B cell (primary cell): ENCODE data around the gene PIP4K2A. TPM values are rescaled to one million over a fixed set of nuclear protein-coding genes. Genes with fewer than 3 reads are reported as not detected.

Experiments used
- ATAC-seq: fragments of 200-7000 bp; cut with Tn5 transposase; one replicate; pipeline ENCODE4 v1.10.0; 2021; ENCODE audit warnings: low read depth, mild to moderate bottlenecking, moderate number of reproducible peaks, moderate library complexity
- CTCF ChIA-PET: fragments of 350-600 bp; sonication (Branson Sonifier 250); formaldehyde crosslinking; loops from one replicate; lab custom pipeline; 2021; ENCODE audit warnings: antibody characterized with exemption, inconsistent platforms; lab: Charles Lee
- POLR2A ChIA-PET: fragments of 350-600 bp; sonication (Branson Sonifier 250); formaldehyde crosslinking; loops from one replicate; lab custom pipeline; 2021; ENCODE audit warnings: antibody characterized with exemption; lab: Charles Lee
- DNase-seq: peaks from one replicate; pipeline ENCODE4 v3.0.0; 2013
- H2AFZ ChIP-seq: 2 replicates; pipeline ENCODE4 v1.6.1; 2012; ENCODE audit warnings: mild to moderate bottlenecking, low read depth, low read length; ENCODE audit not compliant: insufficient read depth, poor library complexity, severe bottlenecking
- H3K27ac ChIP-seq, 2 donors: 1 replicate in 1 of 2; 2 replicates in 1 of 2; pipeline ENCODE4 v1.5.1; 2012 to 2013; ENCODE audit warnings: low read length in 2 of 2, mild to moderate bottlenecking in 2 of 2, moderate library complexity in 1 of 2
- H3K27me3 ChIP-seq, 4 experiments: fragments of 200-600 bp in 1 of 4; sonication (generic) in 1 of 4; replicated peaks in 1 of 4; 1 replicate in 2 of 4; 2 replicates in 2 of 4; pipeline versions ENCODE4 v1.6.1 to v1.7.0; 2013 to 2016; ENCODE audit warnings: low read length in 3 of 4, mild to moderate bottlenecking in 2 of 4, mixed read lengths in 1 of 4, moderate library complexity in 1 of 4; ENCODE audit not compliant: insufficient read depth in 4 of 4, control insufficient read depth in 3 of 4; ENCODE audit errors: control extremely low read depth in 1 of 4
- H3K36me3 ChIP-seq, 2 experiments: replicated peaks in 1 of 2; 1 replicate in 1 of 2; 2 replicates in 1 of 2; pipeline versions ENCODE4 v1.6.1 to v1.7.1; 2013; ENCODE audit warnings: low read length in 1 of 2; ENCODE audit not compliant: insufficient read depth in 2 of 2, control insufficient read depth in 1 of 2; ENCODE audit errors: control extremely low read depth in 1 of 2, extremely low read depth in 1 of 2
- H3K4me1 ChIP-seq, 2 donors: fragments of 200-600 bp in 1 of 2; sonication (generic) in 1 of 2; 1 replicate in 1 of 2; 2 replicates in 1 of 2; pipeline versions ENCODE4 v1.5.1 to v1.6.1; 2013 to 2017; ENCODE audit warnings: low read length in 2 of 2; ENCODE audit not compliant: control insufficient read depth in 2 of 2, insufficient read depth in 2 of 2
- H3K4me2 ChIP-seq: replicated peaks from 2 replicates; pipeline ENCODE3; 2012; ENCODE audit warnings: mild to moderate bottlenecking, low read depth, low read length; ENCODE audit not compliant: poor library complexity, severe bottlenecking
- H3K4me3 ChIP-seq, 5 experiments: fragments of 200-600 bp in 1 of 5; sonication (generic) in 1 of 5; 1 replicate in 3 of 5; 2 replicates in 2 of 5; pipeline versions ENCODE4 v1.5.1 to v1.7.0; 2011 to 2016; ENCODE audit warnings: low read length in 4 of 5, mild to moderate bottlenecking in 4 of 5, low read depth in 2 of 5, control low read depth in 1 of 5, moderate library complexity in 1 of 5; ENCODE audit not compliant: insufficient read depth in 1 of 5; ENCODE audit errors: control extremely low read depth in 1 of 5, extremely low read depth in 1 of 5
- H3K79me2 ChIP-seq: fragments of 200-600 bp; sonication (generic); one replicate; pipeline ENCODE4 v1.6.0; 2016; ENCODE audit warnings: low read length; ENCODE audit not compliant: control insufficient read depth, insufficient read depth
- H3K9ac ChIP-seq: fragments of 200-600 bp; sonication (generic); 2 replicates; pipeline ENCODE4 v1.6.1; 2017; ENCODE audit warnings: mild to moderate bottlenecking, low read length, moderate library complexity
- H3K9me3 ChIP-seq, 3 donors: one replicate each; pipeline versions ENCODE4 v1.6.1 to v1.7.1; 2013; ENCODE audit warnings: low read length in 2 of 3; ENCODE audit not compliant: control insufficient read depth in 2 of 3, insufficient read depth in 1 of 3; ENCODE audit errors: control extremely low read depth in 1 of 3
- H4K20me1 ChIP-seq: 2 replicates; pipeline ENCODE4 v1.6.0; 2012; ENCODE audit warnings: mild to moderate bottlenecking, low read length; ENCODE audit not compliant: insufficient read depth, control insufficient read depth, poor library complexity, severe bottlenecking
- H3K27ac Mint-ChIP-seq: one replicate; pipeline ENCODE4 v1.8.0; 2021; ENCODE audit warnings: mixed read lengths
- H3K27me3 Mint-ChIP-seq: one replicate; pipeline ENCODE4 v1.8.0; 2021; ENCODE audit warnings: mixed read lengths
- H3K4me1 Mint-ChIP-seq: one replicate; pipeline ENCODE4 v1.8.0; 2021; ENCODE audit warnings: mixed read lengths
- H3K4me3 Mint-ChIP-seq: one replicate; pipeline ENCODE4 v1.8.0; 2021; ENCODE audit warnings: mixed read lengths
- H3K9me3 Mint-ChIP-seq: one replicate; pipeline ENCODE4 v1.8.0; 2022; ENCODE audit warnings: mixed read lengths; ENCODE audit not compliant: insufficient read depth
- EZH2 ChIP-seq: IDR thresholded peaks from 2 replicates; pipeline ENCODE4 v1.6.1; 2012; ENCODE audit warnings: borderline replicate concordance, low read depth, mild to moderate bottlenecking, moderate library complexity, low read length; ENCODE audit not compliant: insufficient read depth, poor library complexity, severe bottlenecking
- WGBS: methylation state at CpG from one replicate; pipeline ENCODE4 v1.1.5; 2013; ENCODE audit warnings: missing lambda C conversion rate; ENCODE audit not compliant: insufficient coverage; 5-methylcytosine and 5-hydroxymethylcytosine counted together
- intact Hi-C: fragments of 100-400 bp; cut with micrococcal nuclease; formaldehyde crosslinking; loops from one replicate; pipeline ENCODE4 v1.10.0; 2022
- polyA plus RNA-seq: library from polyadenylated mRNA; depleted of rRNA; stranded (reverse); fragments of >200 nt; gene quantifications from 2 replicates; pipeline ENCODE4 v1.2.3, GENCODE V29; 2012
- total RNA-seq, 2 donors: library from RNA; stranded (reverse); fragments of 120-200 nt in 1 of 2; gene quantifications; 1 replicate in 1 of 2; 2 replicates in 1 of 2; pipeline versions ENCODE4 v1.2.3 to v1.2.4, GENCODE V29; 2013 to 2022
- TF ChIP-seq, protein P1 (sequence below): fragments of 200-600 bp; IDR thresholded peaks from one replicate; pipeline ENCODE4 v1.8.0; 2022; ENCODE audit warnings: antibody characterized with exemption, mild to moderate bottlenecking

The PIP4K2A gene
- total and polyA plus RNA-seq, 2 donors (not counting 1 experiment from before 2014, with no cell fraction given): 21.8 to 103 TPM

DNA sequence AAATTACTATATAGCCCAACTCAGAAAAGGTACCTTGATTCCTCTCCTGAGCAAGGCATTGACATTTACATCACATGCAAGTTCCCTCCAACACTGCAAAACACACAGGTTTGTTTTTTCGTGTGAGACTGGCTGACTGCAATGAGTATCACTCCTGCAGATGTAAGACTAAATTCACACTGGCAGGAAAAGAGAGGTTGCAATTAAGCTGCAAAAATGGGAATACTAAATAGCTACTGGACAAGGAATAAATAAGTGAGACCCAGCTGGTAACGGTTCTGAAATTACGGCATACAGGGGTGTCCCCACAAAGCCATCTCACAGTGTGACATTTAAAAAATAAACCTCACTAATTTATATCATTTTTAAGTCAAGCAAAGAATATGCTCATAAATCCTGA is 97.3 kb downstream of the PIP4K2A start:
- H3K4me2 ChIP-seq: no peak overlapping the region
- TF ChIP-seq, protein P1, sequence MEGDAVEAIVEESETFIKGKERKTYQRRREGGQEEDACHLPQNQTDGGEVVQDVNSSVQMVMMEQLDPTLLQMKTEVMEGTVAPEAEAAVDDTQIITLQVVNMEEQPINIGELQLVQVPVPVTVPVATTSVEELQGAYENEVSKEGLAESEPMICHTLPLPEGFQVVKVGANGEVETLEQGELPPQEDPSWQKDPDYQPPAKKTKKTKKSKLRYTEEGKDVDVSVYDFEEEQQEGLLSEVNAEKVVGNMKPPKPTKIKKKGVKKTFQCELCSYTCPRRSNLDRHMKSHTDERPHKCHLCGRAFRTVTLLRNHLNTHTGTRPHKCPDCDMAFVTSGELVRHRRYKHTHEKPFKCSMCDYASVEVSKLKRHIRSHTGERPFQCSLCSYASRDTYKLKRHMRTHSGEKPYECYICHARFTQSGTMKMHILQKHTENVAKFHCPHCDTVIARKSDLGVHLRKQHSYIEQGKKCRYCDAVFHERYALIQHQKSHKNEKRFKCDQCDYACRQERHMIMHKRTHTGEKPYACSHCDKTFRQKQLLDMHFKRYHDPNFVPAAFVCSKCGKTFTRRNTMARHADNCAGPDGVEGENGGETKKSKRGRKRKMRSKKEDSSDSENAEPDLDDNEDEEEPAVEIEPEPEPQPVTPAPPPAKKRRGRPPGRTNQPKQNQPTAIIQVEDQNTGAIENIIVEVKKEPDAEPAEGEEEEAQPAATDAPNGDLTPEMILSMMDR: no peak
- H3K27me3 ChIP-seq: no peaks in the 10 kb centered on the region
- ChIA-PET POLR2A (interaction anchor here (1.5 to 1.7 kb wide), 3 partner anchors 13 to 180 kb away, joined by 3 to 8 read pairs (median 5); partner anchors contain the start of gene PIP4K2A), CTCF (interaction anchor here (0.6 to 3.2 kb wide), 8 partner anchors 9 to 43 kb away, joined by 3 to 11 read pairs (median 6); no protein-coding TSS in a partner anchor)
- intact Hi-C loops: loop anchor here (2.0 to 5.0 kb wide), 2 partner anchors 16 to 35 kb away; no protein-coding TSS in a partner anchor
- no peak overlapping the region for H2AFZ ChIP-seq
- Mint-ChIP-seq H3K27ac (peak overlapping the region; percentile 82), H3K9me3 (no peaks in the 10 kb centered on the region), H3K27me3 (no peaks in the 10 kb centered on the region), H3K4me1 (peaks cover 95% of the 10 kb centered on the region), H3K4me3 (no peak overlapping the region)
- H4K20me1 ChIP-seq: no peaks in the 10 kb centered on the region
- H3K79me2 ChIP-seq: peaks cover 94% of the 10 kb centered on the region
- H3K4me1 ChIP-seq: peaks cover 70 to 72% of the 10 kb centered on the region in 2 donors
- no peak overlapping the region for H3K9ac ChIP-seq
- peaks cover 0 to 4% of the 10 kb centered on the region in 2 experiments for H3K36me3 ChIP-seq
- no peak for DNase-seq
- no peak overlapping the region for H3K4me3 ChIP-seq
- no peak for ATAC-seq
- no CpG with 5 or more reads among the region's 3 CpGs for WGBS
- peak overlapping the region in 1 of 2 donors; percentile 87 for H3K27ac ChIP-seq
- peaks cover 0 to 5% (median 0%) of the 10 kb centered on the region in 3 donors for H3K9me3 ChIP-seq

DNA sequence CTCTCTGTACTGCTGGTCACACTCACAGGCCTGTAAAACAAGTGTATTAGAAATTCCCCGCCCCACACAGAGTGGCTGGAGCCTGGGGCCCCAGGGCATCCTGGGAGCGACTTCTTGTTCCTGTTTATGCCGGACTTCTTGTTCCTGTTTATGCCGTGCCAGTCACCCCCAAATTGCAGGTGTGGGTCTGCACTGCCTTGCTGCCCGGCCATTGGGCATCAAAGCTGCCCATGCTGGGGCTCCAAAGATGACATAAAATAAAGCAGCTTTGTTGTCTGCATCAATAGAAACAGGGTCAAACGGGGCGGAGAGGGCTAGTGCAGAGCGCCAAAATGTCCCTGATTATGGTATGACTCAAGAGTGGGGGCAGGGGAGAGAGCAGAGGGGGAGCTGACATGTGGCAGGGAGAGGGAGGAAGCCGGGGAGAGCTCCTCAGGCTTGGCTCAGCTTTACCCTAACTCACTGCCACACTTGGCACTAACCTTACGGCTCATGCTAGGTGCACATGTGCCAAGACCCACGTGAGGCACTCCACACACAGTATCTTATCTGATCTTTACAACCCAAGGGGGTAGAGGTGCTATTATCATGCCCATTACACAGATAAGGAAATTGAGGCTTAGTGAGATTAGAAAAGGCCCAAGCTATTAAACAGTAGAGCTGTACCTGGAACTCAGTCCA is 98.4 kb downstream of the PIP4K2A start:
- Histone ChIP-seq H3K4me1 (peaks cover 76 to 79% of the 10 kb centered on the region in 2 donors), H3K4me3 (peak overlapping the region in 3 of 5 experiments; percentile 7 to 45 (median 36)), H4K20me1 (no peaks in the 10 kb centered on the region), H3K9me3 (peaks cover 0 to 5% (median 0%) of the 10 kb centered on the region in 3 donors), H3K36me3 (peaks cover 0 to 5% of the 10 kb centered on the region in 2 experiments), H2AFZ (peak overlapping the region; percentile 29), H3K27me3 (no peaks in the 10 kb centered on the region), H3K79me2 (peaks cover 91% of the 10 kb centered on the region), H3K4me2 (peak overlapping the region; percentile 61), H3K27ac (peak overlapping the region; percentile 71 to 87), H3K9ac (peak overlapping the region; percentile 11)
- peak overlapping the region; percentile 83 for H3K4me3 Mint-ChIP-seq
- peak; percentile 75 for ATAC-seq
- TF ChIP-seq EZH2: no peak
- TF ChIP-seq, protein P1: no peak
- H3K27ac Mint-ChIP-seq: peak overlapping the region; percentile 94
- CTCF ChIA-PET: interaction anchor here (0.8 to 3.2 kb wide), 9 partner anchors 9 to 43 kb away, joined by 3 to 11 read pairs (median 4); no protein-coding TSS in a partner anchor
- H3K9me3 Mint-ChIP-seq: no peaks in the 10 kb centered on the region
- 56% methylated on average over 8 of the region's 11 CpGs for WGBS
- DNase-seq: peak; percentile 72
- H3K4me1 Mint-ChIP-seq: peaks cover 95% of the 10 kb centered on the region
- intact Hi-C loops: loop anchor here (1.0 to 5.0 kb wide), 5 partner anchors 8 to 36 kb away; no protein-coding TSS in a partner anchor
- H3K27me3 Mint-ChIP-seq: no peaks in the 10 kb centered on the region
- POLR2A ChIA-PET: interaction anchor here (0.5 to 2.9 kb wide), 6 partner anchors 9 to 179 kb away, joined by 3 to 14 read pairs (median 4); partner anchors contain the start of gene PIP4K2A
